ENCODE data around the gene DIPK1C. TPM values are rescaled to one million over a fixed set of nuclear protein-coding genes. Genes with fewer than 3 reads are reported as not detected.

The DIPK1C gene
- total and polyA plus RNA-seq, 10 donors: 0.10 to 0.51 (median 0.29) TPM; not detected in 6

- Histone ChIP-seq H3K36me3 (no peaks in the 10 kb centered on the region), H3K4me1 (peaks cover 0 to 10% (median 0%) of the 10 kb centered on the region in 6 donors), H3K27me3 (replicated peaks in 1 of 7) (no peaks in the 10 kb centered on the region), H3K4me3 (no peak overlapping the region), H3K27ac (no peak overlapping the region), H3K9me3 (peaks cover 0 to 5% (median 0%) of the 10 kb centered on the region in 8 donors)
- DNase-seq: no peak
- 34 to 56% (median 45%) methylated on average over 6 of the region's 6 CpGs for WGBS, 5 donors
- intact Hi-C loops (cut with DNase I; ENCODE audit: low total_unique reads): no loop called here
- TF ChIP-seq POLR2A (IDR thresholded peaks at IDR 0.05) (no peak), CTCF (IDR thresholded peaks at IDR 0.05 in 8 of 11, conservative IDR thresholded peaks at IDR 0.05 in 3 of 11) (peak in 8 of 11 experiments; percentile 13 to 52 (median 30))
Observed at GRCh38 chr18:74476140-74476539, 19.0 kb upstream of the DIPK1C start.

- Histone ChIP-seq H3K36me3 (no peaks in the 10 kb centered on the region), H3K4me1 (no peaks in the 10 kb centered on the region), H3K4me3 (no peak overlapping the region), H3K9me3 (peaks cover 0 to 19% (median 6%) of the 10 kb centered on the region in 8 donors), H3K27ac (no peak overlapping the region), H3K27me3 (replicated peaks in 1 of 7) (no peaks in the 10 kb centered on the region)
- intact Hi-C loops (cut with DNase I; ENCODE audit: low total_unique reads): no loop called here
- TF ChIP-seq POLR2A (IDR thresholded peaks at IDR 0.05): no peak
- no peak for TF ChIP-seq POLR2AphosphoS5 (IDR thresholded peaks at IDR 0.05)
- TF ChIP-seq CTCF (IDR thresholded peaks at IDR 0.05 in 8 of 11, conservative IDR thresholded peaks at IDR 0.05 in 3 of 11): no peak
- no peak for DNase-seq
- 79 to 84% (median 80%) methylated on average over 3 of the region's 3 CpGs for WGBS, 5 donors
Observed at GRCh38 chr18:74473976-74474640, 17.0 kb upstream of the DIPK1C start.

- TF ChIP-seq POLR2AphosphoS5 (IDR thresholded peaks at IDR 0.05): no peak
- TF ChIP-seq POLR2A (IDR thresholded peaks at IDR 0.05): no peak
- Histone ChIP-seq H3K4me3 (no peak overlapping the region), H3K4me1 (no peaks in the 10 kb centered on the region), H3K27me3 (replicated peaks in 1 of 7) (no peaks in the 10 kb centered on the region), H3K27ac (no peak overlapping the region), H3K9me3 (peaks cover 0 to 19% (median 6%) of the 10 kb centered on the region in 8 donors), H3K36me3 (no peaks in the 10 kb centered on the region)
- DNase-seq: no peak
- WGBS, 5 donors: 60 to 79% (median 66%) methylated on average over 2 of the region's 2 CpGs
- intact Hi-C loops (cut with DNase I; ENCODE audit: low total_unique reads): no loop called here
Observed at GRCh38 chr18:74472312-74472711, 15.2 kb upstream of the DIPK1C start.

GRCh38 chr18:74468547-74469061 is 11.5 kb upstream of the DIPK1C start:
- Histone ChIP-seq H3K27ac (no peak overlapping the region), H3K9me3 (peaks cover 0 to 19% (median 6%) of the 10 kb centered on the region in 8 donors), H3K36me3 (no peaks in the 10 kb centered on the region), H3K27me3 (replicated peaks in 1 of 7) (peaks cover 0 to 4% (median 0%) of the 10 kb centered on the region in 7 donors), H3K4me3 (no peak overlapping the region), H3K4me1 (no peaks in the 10 kb centered on the region)
- intact Hi-C loops (cut with DNase I; ENCODE audit: low total_unique reads): no loop called here
- 75 to 89% (median 78%) methylated on average over 3 of the region's 3 CpGs for WGBS, 5 donors
- no peak for DNase-seq
- TF ChIP-seq POLR2A (IDR thresholded peaks at IDR 0.05) (no peak), CTCF (IDR thresholded peaks at IDR 0.05 in 8 of 11, conservative IDR thresholded peaks at IDR 0.05 in 3 of 11) (no peak), POLR2AphosphoS5 (IDR thresholded peaks at IDR 0.05) (no peak)

Measured in spleen (tissue), 11 donors.